T-helper 1 cell treated with Interleukin-12 subunit alpha and Interleukin-12 subunit beta and Interleukin-4 antibody, amounts not matched to agents 30 ng/mL and 1 ng/mL, for 36 hours (primary cell): Measurements from ENCODE around the gene NXNL1. TPM values are rescaled to one million over a fixed set of nuclear protein-coding genes. Genes with fewer than 3 reads are reported as not detected.

ENCODE experiments used
- intact Hi-C: fragments of 100-400 bp; cut with micrococcal nuclease; formaldehyde crosslinking; loops from one replicate; pipeline ENCODE4 v1.15.1; 2024
- total RNA-seq: library from RNA; stranded (reverse); gene quantifications from 2 replicates; pipeline ENCODE4 v1.2.3, GENCODE V29; 2022

NXNL1 gene
- total RNA-seq, 1 donor from 2014 or later: not detected

DNA sequence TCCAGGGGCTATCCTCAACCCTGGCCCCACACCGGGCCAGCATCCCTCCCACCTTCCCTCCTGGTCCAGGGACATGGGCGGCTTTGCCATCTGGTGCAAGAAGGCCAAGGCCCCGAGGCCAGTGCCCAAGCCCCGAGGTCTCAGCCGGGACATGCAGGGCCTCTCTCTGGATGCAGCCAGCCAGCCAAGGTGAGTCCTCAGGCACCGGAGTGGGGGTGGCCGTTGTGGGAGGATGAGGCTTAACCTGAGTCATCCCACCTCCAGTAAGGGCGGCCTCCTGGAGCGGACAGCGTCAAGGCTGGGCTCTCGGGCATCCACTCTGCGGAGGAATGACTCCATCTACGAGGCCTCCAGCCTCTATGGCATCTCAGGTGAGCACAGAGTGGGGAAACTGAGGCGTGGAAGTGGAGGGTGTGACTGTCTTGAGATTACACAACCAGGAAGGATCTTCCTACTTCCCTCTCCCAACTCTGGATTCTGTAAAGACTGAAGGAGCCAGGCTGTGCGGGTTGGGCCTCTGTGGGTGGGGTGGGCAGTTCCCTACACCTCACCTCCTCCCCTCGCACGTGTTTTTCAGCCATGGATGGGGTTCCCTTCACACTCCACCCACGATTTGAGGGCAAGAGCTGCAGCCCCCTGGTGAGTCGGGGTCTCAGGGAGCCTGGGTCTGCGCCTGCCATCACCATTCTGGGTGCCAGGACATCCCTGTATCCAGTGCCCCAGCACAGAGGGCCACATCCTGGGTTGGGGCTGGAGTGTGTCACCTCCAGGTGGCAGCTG is 37.1 kb downstream of the NXNL1 start:
- intact Hi-C loops: no loop called here

DNA sequence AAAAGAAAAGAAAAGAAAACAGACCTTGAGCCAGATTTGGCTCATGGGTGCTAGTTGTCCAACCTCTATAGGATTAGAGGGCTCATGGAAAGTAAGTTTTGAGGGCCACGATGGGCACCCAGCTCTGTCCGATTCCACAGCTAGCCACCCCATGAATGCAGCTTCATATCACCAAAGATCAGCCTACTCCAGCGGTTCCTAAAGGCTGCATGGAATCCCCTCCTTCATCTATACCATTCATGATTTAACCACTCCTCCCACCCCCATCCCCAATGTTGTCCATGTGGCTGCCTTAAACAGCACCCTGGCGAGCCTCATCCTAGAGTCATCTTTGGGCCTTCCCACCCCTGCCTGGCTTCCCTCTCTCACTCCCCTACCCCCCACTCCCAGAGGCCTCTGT is 38.8 kb downstream of the NXNL1 start:
- intact Hi-C loops: no loop called here

DNA sequence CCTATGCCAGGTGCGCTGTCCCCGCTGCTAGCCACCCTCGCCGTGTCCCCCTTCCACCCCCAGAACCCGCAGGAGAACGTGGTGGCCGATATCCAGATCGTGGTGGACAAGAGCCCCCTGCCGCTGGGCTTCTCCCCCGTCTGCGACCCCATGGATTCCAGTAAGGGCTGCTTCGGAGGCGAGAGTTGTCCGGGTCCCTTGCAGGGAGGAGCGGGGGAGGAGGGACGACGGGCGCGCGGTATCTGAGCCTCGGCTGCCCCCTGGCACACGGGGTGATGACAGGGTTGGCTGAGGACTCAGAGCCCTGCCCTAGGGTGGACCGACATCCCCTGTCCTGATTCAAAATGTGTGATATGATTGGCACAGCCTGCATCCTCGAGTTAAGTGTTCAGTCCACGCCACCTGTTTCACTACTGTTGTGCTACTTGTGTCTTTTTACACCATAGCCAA is 40.2 kb downstream of the NXNL1 start:
- intact Hi-C loops: loop anchor here (1.0 kb wide), 2 partner anchors 153 to 345 kb away; partner anchors contain the start of genes BABAM1, HAUS8 and MYO9B

DNA sequence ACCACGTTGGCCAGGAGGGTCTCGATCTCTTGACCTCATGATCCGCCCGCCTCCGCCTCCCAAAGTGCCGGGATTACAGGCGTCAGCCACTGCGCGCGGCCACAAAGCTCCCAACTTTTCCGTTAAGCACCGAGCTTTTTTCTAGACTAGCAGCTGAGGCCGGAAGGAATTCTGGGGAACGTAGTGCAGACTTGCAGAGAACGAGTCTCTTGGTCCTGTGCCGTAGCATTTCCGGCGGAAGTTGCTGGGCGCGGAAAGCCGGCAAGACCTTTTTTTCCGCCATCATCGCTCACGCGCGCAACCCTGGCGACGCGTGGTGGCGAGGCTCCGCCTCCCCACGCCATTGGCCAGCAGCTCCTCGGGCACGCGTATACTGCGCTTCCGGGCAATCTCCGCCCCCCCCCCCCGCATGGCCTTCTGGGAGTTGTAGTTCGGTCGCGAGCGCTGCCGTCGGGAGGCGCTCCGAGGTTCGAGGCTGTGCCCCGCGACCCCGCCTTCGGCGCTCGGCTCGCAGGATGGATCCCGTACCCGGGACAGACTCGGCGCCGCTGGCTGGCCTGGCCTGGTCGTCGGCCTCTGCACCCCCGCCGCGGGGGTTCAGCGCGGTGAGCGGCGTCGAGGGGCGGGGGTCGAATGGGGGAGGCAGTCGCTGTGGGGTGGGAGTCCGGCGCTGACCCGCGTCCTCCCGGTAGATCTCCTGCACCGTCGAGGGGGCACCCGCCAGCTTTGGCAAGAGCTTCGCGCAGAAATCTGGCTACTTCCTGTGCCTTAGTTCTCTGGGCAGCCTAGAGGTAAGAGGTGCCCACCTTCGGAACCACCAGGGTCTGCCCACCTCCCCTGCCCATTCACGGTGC is 40.9 kb downstream of the NXNL1 start, which contains the start of gene MVB12A:
TSS of gene MVB12A (plus strand) at position 427 of the 854 bp plus-strand sequence. CDS start at position 516, 89 bp downstream.
- intact Hi-C loops: loop anchor here (1.0 kb wide), 11 partner anchors 15 to 345 kb away; partner anchors contain the start of genes BABAM1, BST2, COLGALT1 and DDA1

DNA sequence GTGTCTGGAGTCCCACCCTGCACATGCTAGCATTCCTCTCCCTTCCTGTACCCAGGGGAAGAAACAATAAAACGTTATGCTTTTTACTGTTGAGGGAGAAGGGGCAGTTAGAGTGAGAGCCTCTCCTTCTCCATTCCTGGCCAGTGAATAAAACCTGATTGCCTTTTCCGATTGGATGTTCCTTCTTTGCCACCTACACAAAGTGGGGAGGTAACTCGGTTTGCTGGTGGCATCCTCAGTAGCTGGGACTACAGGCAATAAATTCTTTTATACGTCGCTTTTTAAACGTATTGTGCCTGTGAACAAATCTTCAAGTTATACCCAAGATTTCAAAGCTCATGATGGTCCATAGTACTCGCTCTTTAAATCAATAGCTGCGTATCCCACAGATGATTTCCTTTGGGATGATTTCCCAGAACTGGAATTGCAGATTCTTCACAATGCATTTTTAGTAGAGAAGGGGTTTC is 41.5 kb downstream of the NXNL1 start:
- intact Hi-C loops: loop anchor here (1.0 kb wide), 9 partner anchors 14 to 204 kb away; partner anchors contain the start of genes BST2, COLGALT1, DDA1 and GTPBP3

DNA sequence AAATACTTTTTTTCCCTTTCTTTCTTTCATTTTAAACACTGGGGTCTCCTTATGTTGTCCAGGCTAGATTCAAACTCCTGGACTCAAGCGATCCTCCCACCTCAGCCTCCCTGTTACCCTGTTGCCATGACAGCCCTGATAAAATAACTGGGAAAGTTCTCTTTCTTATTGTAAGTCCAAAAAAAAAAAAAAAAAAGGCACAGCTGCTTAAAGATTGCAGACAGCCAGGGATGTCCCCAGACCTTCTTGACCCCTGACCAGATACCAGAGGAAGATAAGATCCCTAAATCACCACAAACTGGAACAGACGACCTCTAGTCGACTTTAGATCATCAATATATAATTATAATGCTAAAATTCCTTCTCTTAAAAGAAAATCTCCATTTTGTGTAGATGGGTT is 42.0 kb downstream of the NXNL1 start:
- intact Hi-C loops: loop anchor here (1.0 kb wide), 9 partner anchors 13 to 203 kb away; partner anchors contain the start of genes BST2, COLGALT1, DDA1 and GTPBP3

DNA sequence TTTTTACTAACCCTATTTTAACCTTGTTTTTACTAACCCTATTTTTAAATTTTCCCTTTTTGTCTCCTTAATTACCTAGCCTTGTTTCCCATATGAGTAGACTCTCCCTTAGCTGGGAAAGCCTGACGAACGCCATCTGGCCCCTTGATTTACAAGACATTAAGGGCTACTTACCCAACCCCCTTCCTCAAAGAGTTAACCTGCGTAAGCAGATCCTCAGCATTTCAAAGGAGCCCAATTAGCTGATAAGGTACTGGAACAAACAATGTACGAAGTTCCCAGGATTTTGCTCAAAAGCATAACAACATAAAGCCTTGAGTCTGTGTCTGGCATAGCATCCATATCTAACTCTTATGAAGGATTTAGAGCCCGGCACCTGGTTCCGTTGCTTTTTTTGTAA is 45.6 kb downstream of the NXNL1 start:
- intact Hi-C loops: no loop called here

DNA sequence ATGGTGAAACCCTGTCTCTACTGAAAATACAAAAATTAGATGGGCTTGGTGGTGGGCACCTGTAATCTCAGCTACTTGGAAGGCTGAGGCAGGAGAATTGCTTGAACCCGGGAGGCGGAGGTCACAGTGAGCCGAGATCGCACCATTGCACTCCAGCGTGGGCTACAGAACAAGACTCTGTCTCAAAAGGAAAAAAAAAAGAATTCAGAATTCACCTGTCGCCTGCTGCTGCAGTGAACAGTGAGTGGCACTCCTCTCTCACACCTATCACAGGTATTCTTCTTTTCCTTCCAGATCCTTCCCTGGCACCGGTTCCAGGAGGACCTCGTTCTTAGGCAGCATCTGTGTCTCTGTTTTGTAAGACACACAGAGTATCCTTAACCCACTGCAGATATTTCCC is 46.6 kb downstream of the NXNL1 start:
- intact Hi-C loops: no loop called here

DNA sequence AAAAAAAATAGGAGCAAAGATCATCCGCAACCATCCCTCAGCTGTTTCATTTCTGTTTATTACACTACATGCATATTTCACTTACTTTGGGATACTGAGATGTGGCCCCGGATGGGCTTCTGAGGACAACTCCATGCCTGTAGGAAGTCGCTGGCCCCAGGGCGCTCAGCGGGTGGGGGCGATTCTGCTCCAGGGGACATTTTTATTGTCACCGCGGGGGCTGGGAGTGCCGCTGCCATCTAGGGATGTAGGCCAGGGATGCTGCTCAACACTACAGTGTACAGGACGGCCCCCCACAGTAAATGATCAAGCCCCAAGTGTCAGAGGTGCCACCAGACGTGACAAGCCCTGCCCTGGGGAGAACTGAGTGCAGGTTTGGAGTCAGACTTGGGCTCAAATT is 48.9 kb downstream of the NXNL1 start:
- intact Hi-C loops: no loop called here

DNA sequence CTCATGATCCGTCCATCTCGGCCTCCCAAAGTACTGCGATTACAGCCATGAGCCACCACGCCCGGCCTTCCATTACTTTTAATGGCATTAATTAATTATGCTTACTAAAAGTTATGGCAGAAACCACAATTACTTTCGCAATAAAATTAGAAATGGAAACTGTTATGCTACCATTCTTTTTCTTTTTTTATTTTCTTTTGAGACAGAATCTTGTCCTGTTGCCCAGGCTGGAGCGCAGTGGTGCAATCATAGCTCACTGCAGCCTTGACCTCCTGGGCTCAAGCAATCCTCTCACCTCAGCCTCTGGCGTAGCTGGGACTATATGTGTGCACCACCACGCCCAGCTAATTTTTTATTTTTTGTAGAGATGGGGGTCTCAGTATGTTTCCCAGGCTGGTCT is 50.7 kb downstream of the NXNL1 start:
- intact Hi-C loops: loop anchor here (10.0 kb wide), 1 partner anchor 915 kb away; the partner anchor contains the start of genes C19orf44 and CALR3

DNA sequence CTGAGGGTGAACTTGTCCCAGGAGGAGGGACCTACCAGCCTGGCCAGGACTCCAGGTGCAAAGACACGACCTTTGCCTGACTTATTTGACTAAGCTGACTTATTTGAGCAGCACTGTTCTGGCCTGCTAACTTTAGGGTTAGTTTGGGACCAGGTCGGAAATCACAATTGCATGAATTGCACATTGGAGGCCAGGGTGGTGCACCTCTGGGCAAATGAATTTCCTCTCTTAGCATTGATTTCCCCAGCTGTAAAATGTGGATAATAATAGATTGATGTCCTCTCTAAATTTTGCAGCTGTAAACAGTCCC is 53.9 kb downstream of the NXNL1 start:
- intact Hi-C loops: loop anchor here (10.0 kb wide), 1 partner anchor 912 kb away; the partner anchor contains the start of genes C19orf44 and CALR3

DNA sequence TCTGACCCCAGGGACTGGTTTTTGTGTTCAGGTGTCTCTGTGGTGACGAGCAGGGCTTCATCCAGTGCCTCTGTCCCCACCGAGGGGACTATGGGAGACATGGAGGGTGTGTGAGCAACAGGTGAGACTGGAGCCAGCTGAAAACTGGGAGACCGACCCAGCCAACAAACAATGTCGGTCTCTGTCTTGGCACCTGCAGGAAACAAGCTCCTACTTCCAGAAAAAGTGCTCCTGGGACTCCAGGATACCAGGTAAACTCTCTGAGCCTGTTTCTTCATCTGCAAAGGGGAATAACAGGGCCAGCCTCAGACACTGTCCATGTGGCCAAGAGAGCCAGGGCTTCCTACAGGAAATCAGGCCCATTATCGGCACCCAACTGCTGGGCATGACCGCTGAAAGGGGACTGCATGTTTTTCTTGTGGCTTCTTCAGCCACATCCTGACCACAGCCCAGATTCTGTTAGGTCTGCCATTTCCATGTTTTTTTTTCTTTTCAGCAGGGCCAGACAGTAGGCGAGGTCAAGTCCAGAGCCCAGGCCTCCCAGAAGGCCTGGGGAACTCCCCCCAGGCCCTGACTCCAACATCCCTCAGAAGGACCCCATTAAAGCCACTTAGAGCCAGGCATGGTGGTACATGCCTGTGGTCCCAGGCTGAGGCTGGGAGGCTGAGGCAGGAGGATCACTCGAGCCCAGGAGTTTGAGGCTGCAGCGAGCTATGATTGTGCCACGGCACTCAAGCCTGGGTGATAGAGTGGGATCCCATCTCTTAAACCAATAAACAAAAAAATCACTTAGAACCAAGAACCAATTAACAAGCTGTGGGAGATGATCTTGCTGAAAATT is 54.5 kb downstream of the NXNL1 start:
- intact Hi-C loops: loop anchor here (10.0 kb wide), 1 partner anchor 911 kb away; the partner anchor contains the start of genes C19orf44 and CALR3

Other genes starting within 250 kb of the NXNL1 start
- 27.8 and 31.3 TPM in 2 replicates for gene USE1, start 245.6 kb downstream of the NXNL1 start, total RNA-seq
- gene OCEL1, start 234.7 kb downstream of the NXNL1 start, total RNA-seq: 15.7 and 21.3 TPM in 2 replicates
- gene NR2F6, start 215.0 kb downstream of the NXNL1 start, total RNA-seq: 6.4 and 6.5 TPM in 2 replicates
- gene USHBP1, start 196.2 kb downstream of the NXNL1 start, total RNA-seq: 0.22 and 0.80 TPM in 2 replicates
- gene BABAM1, start 193.5 kb downstream of the NXNL1 start, total RNA-seq: 107 and 113 TPM in 2 replicates
- 3.7 and 4.5 TPM in 2 replicates for gene ANKLE1, start 179.0 kb downstream of the NXNL1 start, total RNA-seq
- gene ABHD8, start 157.5 kb downstream of the NXNL1 start, total RNA-seq: 12.0 and 12.7 TPM in 2 replicates
- 81.3 and 84.7 TPM in 2 replicates for gene MRPL34, start 155.1 kb downstream of the NXNL1 start, total RNA-seq
- gene DDA1, start 151.4 kb downstream of the NXNL1 start, total RNA-seq: 44.5 and 45.8 TPM in 2 replicates
- gene ANO8, start 126.1 kb downstream of the NXNL1 start, total RNA-seq: 13.2 and 13.6 TPM in 2 replicates
- 32.3 and 36.9 TPM in 2 replicates for gene GTPBP3, start 123.4 kb downstream of the NXNL1 start, total RNA-seq
- 0.12 TPM in 1 of 2 replicates, not detected in the other for gene PLVAP, start 83.6 kb downstream of the NXNL1 start, total RNA-seq
- 4.1 and 4.5 TPM in 2 replicates for gene CCDC194, start 66.7 kb downstream of the NXNL1 start, total RNA-seq
- 214 and 218 TPM in 2 replicates for gene BST2, start 55.3 kb downstream of the NXNL1 start, total RNA-seq
- gene MVB12A, start 40.9 kb downstream of the NXNL1 start, total RNA-seq: 38.7 and 39.2 TPM in 2 replicates
- not detected in 2 replicates for gene TMEM221, start 12.3 kb downstream of the NXNL1 start, total RNA-seq
- gene SLC27A1, start 9.6 kb upstream of the NXNL1 start, total RNA-seq: 1.4 and 1.7 TPM in 2 replicates
- gene PGLS, start 50.7 kb upstream of the NXNL1 start, total RNA-seq: 63.3 and 68.7 TPM in 2 replicates
- gene COLGALT1, start 94.7 kb upstream of the NXNL1 start, total RNA-seq: 53.4 and 62.0 TPM in 2 replicates
- 0.27 TPM in 1 of 2 replicates, not detected in the other for gene UNC13A, start 227.4 kb upstream of the NXNL1 start, total RNA-seq